ENCODE data around the gene ZKSCAN5.
A peak's percentile ranks its signal among the peaks of the same experiment; 100 is the strongest.

The ZKSCAN5 gene

GRCh38 chr7:99504603-99505323 is at the start of gene ZKSCAN5:
Gene ZKSCAN5 (plus strand): TSS chr7:99504662. CDS start chr7:99506045, 1,383 bp downstream.
- DNase-seq = peak; percentile 95 to 97

GRCh38 chr7:99455874-99456273 is 48.6 kb upstream of the ZKSCAN5 start:
- DNase-seq = no peak

GRCh38 chr7:99456288-99456687 is 48.2 kb upstream of the ZKSCAN5 start:
- DNase-seq = no peak

GRCh38 chr7:99457050-99457649 is 47.3 kb upstream of the ZKSCAN5 start:
- no peak for DNase-seq

- DNase-seq = no peak
Measured at GRCh38 chr7:99457650-99458493, 46.6 kb upstream of the ZKSCAN5 start.

- no peak for DNase-seq
Measured at GRCh38 chr7:99459087-99459486, 45.4 kb upstream of the ZKSCAN5 start.

GRCh38 chr7:99460651-99461050 is 43.8 kb upstream of the ZKSCAN5 start:
- DNase-seq = no peak

- DNase-seq = no peak
Measured at GRCh38 chr7:99461221-99461620, 43.2 kb upstream of the ZKSCAN5 start.

GRCh38 chr7:99465421-99465768 is 39.1 kb upstream of the ZKSCAN5 start:
- DNase-seq = no peak

GRCh38 chr7:99468336-99468918 is 36.0 kb upstream of the ZKSCAN5 start:
- no peak for DNase-seq

- no peak for DNase-seq
Measured at GRCh38 chr7:99469381-99470065, 34.9 kb upstream of the ZKSCAN5 start.

GRCh38 chr7:99472561-99473314 is 31.7 kb upstream of the ZKSCAN5 start, which contains the start of gene ZNF789:
Gene ZNF789 (plus strand): TSS chr7:99472890. CDS start chr7:99476457, 3,567 bp downstream.
- peak; percentile 97 to 98 for DNase-seq

GRCh38 chr7:99473315-99473596 is 31.2 kb upstream of the ZKSCAN5 start:
- DNase-seq = no peak

- DNase-seq = no peak
Measured at GRCh38 chr7:99476107-99476506, 28.4 kb upstream of the ZKSCAN5 start.

- DNase-seq = no peak
Measured at GRCh38 chr7:99478464-99479440, 25.7 kb upstream of the ZKSCAN5 start.

- DNase-seq = no peak
Measured at GRCh38 chr7:99485094-99485493, 19.4 kb upstream of the ZKSCAN5 start.

GRCh38 chr7:99489235-99489634 is 15.2 kb upstream of the ZKSCAN5 start:
- no peak for DNase-seq

GRCh38 chr7:99490878-99491277 is 13.6 kb upstream of the ZKSCAN5 start:
- no peak for DNase-seq

- DNase-seq = no peak
Measured at GRCh38 chr7:99493823-99494222, 10.6 kb upstream of the ZKSCAN5 start.

GRCh38 chr7:99497766-99498545 is 6.5 kb upstream of the ZKSCAN5 start:
- no peak for DNase-seq

Data from stimulated activated CD4-positive, alpha-beta T cell treated with anti-CD3 and anti-CD28 coated beads, Interleukin-4, amount 100 ng/mL, for 4 hours (primary cell).